Stomach (tissue), 4 donors: ENCODE measurements around the gene PLCH1.

ENCODE experiments used
- EP300 ChIP-seq: sonication (generic); formaldehyde crosslinking; IDR thresholded peaks from one replicate; pipeline ENCODE4 v1.6.1; 2017; ENCODE audit warnings: antibody characterized with exemption
- POLR2A ChIP-seq, 4 donors: fragments of 450-650 bp; IDR thresholded peaks; one replicate each; pipeline ENCODE4 v1.6.1; 2016; ENCODE audit warnings: antibody characterized with exemption in 4 of 4, control low read depth in 2 of 4, mild to moderate bottlenecking in 1 of 4, moderate library complexity in 1 of 4
- POLR2AphosphoS5 ChIP-seq, 3 donors: sonication (generic); formaldehyde crosslinking; IDR thresholded peaks; one replicate each; pipeline ENCODE4 v1.6.1; 2016; ENCODE audit warnings: antibody characterized with exemption in 3 of 3
- TF ChIP-seq, protein P1 (sequence below), 7 experiments: fragments of 450-650 bp in 4 of 7; fragments of 200-600 bp in 3 of 7; sonication (generic) in 3 of 7; IDR thresholded peaks; one replicate each; pipeline ENCODE4 v1.5.1; 2016 to 2019; ENCODE audit warnings: antibody characterized with exemption in 7 of 7, control low read depth in 2 of 7, mild to moderate bottlenecking in 1 of 7

DNA sequence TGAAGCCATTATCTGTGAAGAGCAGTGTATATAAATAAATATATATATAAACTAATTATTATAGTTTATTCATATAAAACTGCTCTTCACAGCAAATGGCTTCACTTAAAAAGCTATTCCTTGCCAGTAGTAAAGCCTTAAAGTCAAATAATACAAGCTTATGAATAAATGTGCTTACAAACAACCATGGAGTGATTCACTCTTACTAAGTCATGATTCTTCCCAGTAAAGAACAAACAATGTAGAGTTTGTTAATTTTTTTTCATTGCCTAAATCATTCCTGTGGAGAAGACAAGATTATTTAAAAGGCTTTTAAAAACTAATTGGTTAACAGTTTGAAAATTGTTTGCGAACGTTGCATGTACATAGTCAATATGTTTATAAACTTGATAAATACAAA is 140.7 kb downstream of the PLCH1 start:
- TF ChIP-seq, protein P1, sequence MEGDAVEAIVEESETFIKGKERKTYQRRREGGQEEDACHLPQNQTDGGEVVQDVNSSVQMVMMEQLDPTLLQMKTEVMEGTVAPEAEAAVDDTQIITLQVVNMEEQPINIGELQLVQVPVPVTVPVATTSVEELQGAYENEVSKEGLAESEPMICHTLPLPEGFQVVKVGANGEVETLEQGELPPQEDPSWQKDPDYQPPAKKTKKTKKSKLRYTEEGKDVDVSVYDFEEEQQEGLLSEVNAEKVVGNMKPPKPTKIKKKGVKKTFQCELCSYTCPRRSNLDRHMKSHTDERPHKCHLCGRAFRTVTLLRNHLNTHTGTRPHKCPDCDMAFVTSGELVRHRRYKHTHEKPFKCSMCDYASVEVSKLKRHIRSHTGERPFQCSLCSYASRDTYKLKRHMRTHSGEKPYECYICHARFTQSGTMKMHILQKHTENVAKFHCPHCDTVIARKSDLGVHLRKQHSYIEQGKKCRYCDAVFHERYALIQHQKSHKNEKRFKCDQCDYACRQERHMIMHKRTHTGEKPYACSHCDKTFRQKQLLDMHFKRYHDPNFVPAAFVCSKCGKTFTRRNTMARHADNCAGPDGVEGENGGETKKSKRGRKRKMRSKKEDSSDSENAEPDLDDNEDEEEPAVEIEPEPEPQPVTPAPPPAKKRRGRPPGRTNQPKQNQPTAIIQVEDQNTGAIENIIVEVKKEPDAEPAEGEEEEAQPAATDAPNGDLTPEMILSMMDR (IDR thresholded peaks at IDR 0.05), result no peak
- TF ChIP-seq POLR2A (IDR thresholded peaks at IDR 0.05) (no peak), EP300 (no peak), POLR2AphosphoS5 (IDR thresholded peaks at IDR 0.05) (no peak)
